Peyer's patch (tissue), 4 donors: ENCODE data around the gene CERS3.

Experiments used
- CTCF ChIP-seq, 6 experiments: fragments of 450-650 bp in 4 of 6; fragments of 200-600 bp in 2 of 6; sonication (generic) in 1 of 6; IDR thresholded peaks; one replicate each; pipeline ENCODE4 v1.5.1; 2017 to 2019; ENCODE audit warnings: antibody characterized with exemption in 6 of 6, mild to moderate bottlenecking in 3 of 6, moderate library complexity in 1 of 6
- POLR2A ChIP-seq, 2 donors: fragments of 450-650 bp; IDR thresholded peaks; one replicate each; pipeline ENCODE4 v1.5.1; 2017; ENCODE audit warnings: antibody characterized with exemption in 2 of 2, mild to moderate bottlenecking in 2 of 2, moderate library complexity in 2 of 2

DNA sequence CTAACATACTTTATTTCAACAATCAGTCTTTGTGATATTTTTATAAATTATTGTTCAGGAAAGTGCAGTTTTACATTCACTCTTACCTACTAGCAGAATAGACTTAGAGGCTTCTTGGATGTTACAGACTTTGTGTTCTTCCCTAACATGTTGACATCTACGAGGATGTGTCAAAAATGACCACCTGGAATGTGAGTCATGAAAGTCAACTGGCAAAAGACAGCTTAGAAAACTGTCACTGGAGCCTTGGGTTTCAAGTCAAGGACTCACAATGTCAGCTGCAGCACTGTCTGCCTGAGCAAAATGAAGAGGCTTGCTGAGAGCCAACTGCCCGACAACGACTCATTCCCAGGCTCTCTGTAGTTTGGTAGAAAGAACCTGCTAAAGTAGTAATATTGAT is 91.5 kb downstream of the CERS3 start:
- no peak for TF ChIP-seq CTCF (IDR thresholded peaks at IDR 0.05)
- TF ChIP-seq POLR2A (IDR thresholded peaks at IDR 0.05) = no peak
